HG02623 (cell line): ENCODE results near the gene ANKK1.

ENCODE experiments used
- ATAC-seq: cut with Tn5 transposase; IDR thresholded peaks from one replicate; pipeline ENCODE4 v1.9.1; 2021; ENCODE audit warnings: moderate library complexity; ENCODE audit not compliant: unreplicated experiment

ANKK1 gene, protein sequence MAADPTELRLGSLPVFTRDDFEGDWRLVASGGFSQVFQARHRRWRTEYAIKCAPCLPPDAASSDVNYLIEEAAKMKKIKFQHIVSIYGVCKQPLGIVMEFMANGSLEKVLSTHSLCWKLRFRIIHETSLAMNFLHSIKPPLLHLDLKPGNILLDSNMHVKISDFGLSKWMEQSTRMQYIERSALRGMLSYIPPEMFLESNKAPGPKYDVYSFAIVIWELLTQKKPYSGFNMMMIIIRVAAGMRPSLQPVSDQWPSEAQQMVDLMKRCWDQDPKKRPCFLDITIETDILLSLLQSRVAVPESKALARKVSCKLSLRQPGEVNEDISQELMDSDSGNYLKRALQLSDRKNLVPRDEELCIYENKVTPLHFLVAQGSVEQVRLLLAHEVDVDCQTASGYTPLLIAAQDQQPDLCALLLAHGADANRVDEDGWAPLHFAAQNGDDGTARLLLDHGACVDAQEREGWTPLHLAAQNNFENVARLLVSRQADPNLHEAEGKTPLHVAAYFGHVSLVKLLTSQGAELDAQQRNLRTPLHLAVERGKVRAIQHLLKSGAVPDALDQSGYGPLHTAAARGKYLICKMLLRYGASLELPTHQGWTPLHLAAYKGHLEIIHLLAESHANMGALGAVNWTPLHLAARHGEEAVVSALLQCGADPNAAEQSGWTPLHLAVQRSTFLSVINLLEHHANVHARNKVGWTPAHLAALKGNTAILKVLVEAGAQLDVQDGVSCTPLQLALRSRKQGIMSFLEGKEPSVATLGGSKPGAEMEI

GRCh38 chr11:113387605-113388211, at the start of gene ANKK1:
Gene ANKK1, plus strand, starts transcription at chr11:113387779. Its CDS starts 106 bp downstream, at chr11:113387885.
- no peak for ATAC-seq

- no peak for ATAC-seq
Measured at GRCh38 chr11:113338730-113339129, 48.8 kb upstream of the ANKK1 start.

- no peak for ATAC-seq
Measured at GRCh38 chr11:113339929-113340589, 47.5 kb upstream of the ANKK1 start.

DNA sequence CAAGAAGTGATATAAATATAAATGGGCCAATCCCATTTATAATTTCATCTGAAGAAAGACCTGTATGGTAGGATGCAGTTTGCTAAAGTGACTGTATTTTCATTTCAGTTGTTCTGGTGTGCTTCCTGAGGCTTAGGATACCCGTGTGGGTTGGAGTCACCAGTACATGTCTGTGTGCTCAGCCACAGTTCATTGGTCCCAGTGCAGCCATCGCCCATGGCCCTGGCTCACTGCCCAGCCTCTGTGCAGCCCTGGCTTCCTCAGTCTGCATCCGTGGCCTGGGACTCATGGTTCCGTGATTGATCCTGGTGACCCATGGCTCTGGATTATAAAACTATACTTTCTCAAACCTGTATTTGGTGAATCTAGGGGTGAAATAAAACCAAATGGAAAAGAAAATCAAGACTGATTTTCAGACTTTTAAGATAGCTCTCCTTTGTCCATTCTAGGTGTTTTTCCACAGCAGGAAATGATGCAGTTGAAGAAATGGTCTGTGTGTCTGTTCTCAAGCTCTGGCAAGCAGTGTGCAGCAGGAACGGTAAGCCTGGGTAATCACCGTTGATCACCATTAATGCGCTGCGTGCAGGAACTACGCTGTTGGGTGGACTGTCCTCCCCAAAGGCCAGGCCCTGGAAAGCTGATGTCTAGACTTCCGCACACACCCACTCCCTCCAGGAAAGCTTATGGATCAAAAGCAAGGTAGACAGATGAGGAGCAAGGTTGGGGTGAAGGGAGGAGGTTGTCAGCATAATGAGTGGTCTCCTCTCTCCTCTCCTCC, 46.0 kb upstream of the ANKK1 start:
- ATAC-seq, result no peak

DNA sequence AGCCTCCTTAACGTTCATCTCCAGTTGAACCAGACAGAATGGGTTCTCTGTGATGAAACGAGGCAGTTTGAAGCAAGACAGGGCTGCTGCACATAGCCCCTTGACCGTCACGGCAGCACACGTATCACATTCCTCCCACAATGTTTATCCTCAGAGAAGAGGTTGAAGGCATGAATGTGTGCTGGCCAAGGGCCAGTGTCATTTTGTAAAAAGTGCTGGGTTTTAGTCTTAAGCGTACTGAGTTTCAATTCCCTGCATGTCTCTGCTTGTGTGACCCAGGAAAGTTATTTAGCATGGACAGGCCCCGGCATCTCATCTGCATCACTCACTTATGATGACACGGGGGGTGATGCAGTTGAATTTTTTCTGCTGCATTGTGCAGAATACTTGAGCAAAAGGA, 41.6 kb upstream of the ANKK1 start:
- no peak for ATAC-seq

- ATAC-seq, result no peak
Measured at GRCh38 chr11:113349528-113349927, 38.1 kb upstream of the ANKK1 start.

DNA sequence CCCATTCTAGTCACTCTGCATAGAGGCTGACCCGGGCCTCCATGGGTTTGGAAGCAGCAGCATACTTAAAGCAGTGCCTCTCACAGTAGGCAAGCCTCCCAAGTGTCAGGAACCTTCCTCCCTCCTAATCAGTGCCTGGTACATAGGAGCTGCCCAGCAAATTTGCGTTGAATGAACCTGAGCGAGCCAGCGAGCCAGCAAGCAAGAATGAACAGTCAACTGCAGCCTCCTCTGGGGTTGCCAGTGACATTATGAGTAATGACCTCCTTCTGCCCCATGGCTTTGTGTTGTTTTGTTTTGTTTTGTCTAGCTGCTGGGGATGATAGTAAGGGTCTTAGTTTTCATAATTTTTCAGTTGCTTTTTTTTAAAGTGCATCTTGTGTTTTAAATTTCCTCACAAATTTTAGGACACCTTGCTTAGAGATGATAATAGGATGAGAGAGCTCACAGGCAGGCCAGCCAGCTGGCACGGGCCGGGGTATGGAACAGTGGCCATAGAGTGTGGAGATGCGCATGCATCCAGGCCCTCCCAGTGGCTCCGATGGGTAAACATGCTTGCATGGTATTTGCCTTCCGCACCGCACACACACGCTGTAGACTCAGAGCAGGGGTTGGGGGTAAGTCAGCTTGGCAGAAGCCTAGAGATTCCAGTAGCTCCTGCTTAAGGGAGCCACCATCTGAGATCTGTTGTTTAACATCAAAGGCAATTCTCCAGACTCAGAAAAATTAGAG, 37.1 kb upstream of the ANKK1 start:
- no peak for ATAC-seq

- no peak for ATAC-seq
Measured at GRCh38 chr11:113351068-113351450, 36.5 kb upstream of the ANKK1 start.

- no peak for ATAC-seq
Measured at GRCh38 chr11:113351480-113351879, 36.1 kb upstream of the ANKK1 start.

DNA sequence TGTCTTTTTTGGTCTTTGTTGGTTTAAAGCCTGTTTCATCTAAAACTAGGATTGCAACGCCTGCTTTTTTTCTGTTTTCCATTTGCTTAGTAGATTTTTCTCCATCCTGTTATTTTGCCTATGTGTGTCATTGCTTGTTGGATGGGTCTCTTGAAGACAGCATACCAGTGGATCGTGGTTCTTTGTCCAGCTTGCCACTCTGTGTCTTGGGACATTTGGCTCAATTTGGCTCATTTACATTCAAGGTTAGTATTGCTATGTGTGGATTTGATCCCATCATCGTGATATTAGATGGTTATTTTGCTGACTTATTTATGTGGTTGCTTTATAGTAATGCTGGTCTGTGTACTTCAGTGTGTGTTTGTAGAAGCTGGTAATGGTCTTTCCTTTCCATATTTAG, 31.4 kb upstream of the ANKK1 start:
- no peak for ATAC-seq

- ATAC-seq, result no peak
Measured at GRCh38 chr11:113363406-113363805, 24.2 kb upstream of the ANKK1 start.

GRCh38 chr11:113363996-113364641, 23.5 kb upstream of the ANKK1 start:
- no peak for ATAC-seq

GRCh38 chr11:113365895-113366294, 21.7 kb upstream of the ANKK1 start:
- ATAC-seq, result no peak

- no peak for ATAC-seq
Measured at GRCh38 chr11:113369411-113369810, 18.2 kb upstream of the ANKK1 start.

- ATAC-seq, result no peak
Measured at GRCh38 chr11:113370634-113371033, 16.9 kb upstream of the ANKK1 start.

GRCh38 chr11:113372309-113372708, 15.3 kb upstream of the ANKK1 start:
- ATAC-seq, result no peak

DNA sequence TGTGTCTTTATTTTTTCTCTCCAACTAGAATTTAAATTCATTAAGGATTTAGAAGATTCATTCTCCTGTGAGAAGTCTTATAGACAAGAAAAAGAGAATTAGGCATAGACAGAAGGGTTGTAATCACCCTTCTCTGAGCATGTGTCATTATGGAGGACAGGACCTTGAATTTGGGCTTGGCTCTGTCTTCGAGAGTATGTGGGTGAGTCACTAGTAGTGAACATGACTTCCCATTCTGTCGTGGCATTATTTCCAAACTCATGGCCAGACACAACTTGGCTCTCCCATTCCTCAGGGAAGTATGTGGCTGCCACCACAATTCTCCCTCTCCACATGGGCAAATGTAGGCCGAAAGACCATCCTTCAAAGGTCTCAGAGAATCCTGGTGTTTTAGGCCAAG, 14.3 kb upstream of the ANKK1 start:
- no peak for ATAC-seq

- no peak for ATAC-seq
Measured at GRCh38 chr11:113373981-113374560, 13.5 kb upstream of the ANKK1 start.

DNA sequence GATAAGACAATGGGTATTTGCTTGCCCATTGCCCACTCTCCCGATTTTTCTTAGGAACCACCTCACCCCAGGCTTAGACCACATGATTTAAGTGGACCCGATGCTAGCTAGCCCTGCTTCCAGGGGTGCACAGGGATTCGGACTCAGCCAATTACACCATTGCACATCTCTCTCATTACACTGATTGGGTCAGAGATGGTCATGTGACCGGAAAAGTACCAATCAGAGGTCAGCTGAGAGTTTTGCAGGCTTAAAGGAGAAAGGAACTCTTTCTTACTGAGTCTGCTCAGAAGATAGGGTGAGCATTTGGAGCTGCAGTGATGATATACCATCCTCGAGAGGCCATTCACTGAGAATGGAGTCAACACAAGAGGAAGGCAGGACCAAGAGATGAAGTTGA, 12.2 kb upstream of the ANKK1 start:
- ATAC-seq, result no peak
